ENCODE measurements around the gene RPTOR. TPM values are rescaled to one million over a fixed set of nuclear protein-coding genes. Genes with fewer than 3 reads are reported as not detected.

Gene RPTOR
- polyA plus RNA-seq, 2 donors, result 7.1 to 10.5 TPM

- H3K9me3 ChIP-seq (ENCODE audit: control insufficient read depth in 2 of 2, insufficient read depth in 1 of 2, low read depth in 1 of 2, low read length in 1 of 2), result peaks cover 2 to 5% of the 10 kb centered on the region in 2 donors
- no peaks in the 10 kb centered on the region for H3K36me3 ChIP-seq (ENCODE audit: control insufficient read depth in 2 of 2, insufficient read depth in 2 of 2, low read length in 1 of 2)
- no peaks in the 10 kb centered on the region for H3K27me3 ChIP-seq (ENCODE audit: control insufficient read depth in 1 of 2, insufficient read depth in 2 of 2, low read length in 2 of 2)
- no peak overlapping the region for H3K27ac ChIP-seq (ENCODE audit: low read depth in 2 of 2, low read length in 1 of 2)
- H3K4me1 ChIP-seq (ENCODE audit: control insufficient read depth in 2 of 2, insufficient read depth in 2 of 2, low read length in 1 of 2), result peaks cover 0 to 9% of the 10 kb centered on the region in 2 donors
- 89 to 94% methylated on average over 3 of the region's 3 CpGs for WGBS, 2 donors
- no peak overlapping the region for H3K4me3 ChIP-seq (ENCODE audit: low read depth in 1 of 2, low read length in 2 of 2)
Observed at GRCh38 chr17:80652756-80653330, 108.2 kb downstream of the RPTOR start.

GRCh38 chr17:80653856-80654255, 109.2 kb downstream of the RPTOR start:
- Histone ChIP-seq H3K4me1 (ENCODE audit: control insufficient read depth in 2 of 2, insufficient read depth in 2 of 2, low read length in 1 of 2) (peaks cover 0 to 7% of the 10 kb centered on the region in 2 donors), H3K36me3 (ENCODE audit: control insufficient read depth in 2 of 2, insufficient read depth in 2 of 2, low read length in 1 of 2) (no peaks in the 10 kb centered on the region), H3K27me3 (ENCODE audit: control insufficient read depth in 1 of 2, insufficient read depth in 2 of 2, low read length in 2 of 2) (no peaks in the 10 kb centered on the region), H3K9me3 (ENCODE audit: control insufficient read depth in 2 of 2, insufficient read depth in 1 of 2, low read depth in 1 of 2, low read length in 1 of 2) (peaks cover 2 to 5% of the 10 kb centered on the region in 2 donors), H3K4me3 (ENCODE audit: low read depth in 1 of 2, low read length in 2 of 2) (no peak overlapping the region), H3K27ac (ENCODE audit: low read depth in 2 of 2, low read length in 1 of 2) (no peak overlapping the region)
- WGBS, 2 donors, result 82 to 94% methylated on average over 6 of the region's 6 CpGs

DNA sequence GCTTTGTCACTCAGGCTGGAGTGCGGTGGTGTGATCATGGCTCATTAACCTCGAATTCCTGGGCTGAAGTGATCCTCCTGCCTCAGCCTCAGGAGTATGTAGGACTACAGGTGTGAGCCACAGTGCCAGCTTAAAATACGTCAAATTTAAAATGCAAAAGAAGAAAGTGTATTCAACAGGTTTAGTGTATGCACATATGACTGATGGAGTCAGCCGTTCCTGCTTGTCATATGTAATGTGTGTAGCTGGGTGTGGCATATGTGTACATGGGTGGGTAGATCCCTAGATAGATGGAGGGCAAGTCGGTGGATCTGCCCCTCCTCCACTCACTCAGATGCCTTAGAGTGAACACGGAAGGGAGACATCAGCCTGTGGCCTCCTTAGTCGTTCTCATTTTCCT, 111.0 kb downstream of the RPTOR start:
- Histone ChIP-seq H3K4me1 (ENCODE audit: control insufficient read depth in 2 of 2, insufficient read depth in 2 of 2, low read length in 1 of 2) (no peaks in the 10 kb centered on the region), H3K27me3 (ENCODE audit: control insufficient read depth in 1 of 2, insufficient read depth in 2 of 2, low read length in 2 of 2) (no peaks in the 10 kb centered on the region), H3K27ac (ENCODE audit: low read depth in 2 of 2, low read length in 1 of 2) (no peak overlapping the region), H3K9me3 (ENCODE audit: control insufficient read depth in 2 of 2, insufficient read depth in 1 of 2, low read depth in 1 of 2, low read length in 1 of 2) (peaks cover 2 to 5% of the 10 kb centered on the region in 2 donors), H3K36me3 (ENCODE audit: control insufficient read depth in 2 of 2, insufficient read depth in 2 of 2, low read length in 1 of 2) (no peaks in the 10 kb centered on the region), H3K4me3 (ENCODE audit: low read depth in 1 of 2, low read length in 2 of 2) (no peak overlapping the region)
- WGBS, 2 donors, result 92 to 94% methylated on average over 7 of the region's 7 CpGs

- no peak overlapping the region for H3K27ac ChIP-seq (ENCODE audit: low read depth in 2 of 2, low read length in 1 of 2)
- no peaks in the 10 kb centered on the region for H3K4me1 ChIP-seq (ENCODE audit: control insufficient read depth in 2 of 2, insufficient read depth in 2 of 2, low read length in 1 of 2)
- no peak overlapping the region for H3K4me3 ChIP-seq (ENCODE audit: low read depth in 1 of 2, low read length in 2 of 2)
- peaks cover 2 to 5% of the 10 kb centered on the region in 2 donors for H3K9me3 ChIP-seq (ENCODE audit: control insufficient read depth in 2 of 2, insufficient read depth in 1 of 2, low read depth in 1 of 2, low read length in 1 of 2)
- H3K27me3 ChIP-seq (ENCODE audit: control insufficient read depth in 1 of 2, insufficient read depth in 2 of 2, low read length in 2 of 2), result no peaks in the 10 kb centered on the region
- H3K36me3 ChIP-seq (ENCODE audit: control insufficient read depth in 2 of 2, insufficient read depth in 2 of 2, low read length in 1 of 2), result no peaks in the 10 kb centered on the region
- 72 to 80% methylated on average over 8 of the region's 8 CpGs for WGBS, 2 donors
Observed at GRCh38 chr17:80656590-80656989, 112.0 kb downstream of the RPTOR start.

- Histone ChIP-seq H3K27ac (ENCODE audit: low read depth in 2 of 2, low read length in 1 of 2) (no peak overlapping the region), H3K36me3 (ENCODE audit: control insufficient read depth in 2 of 2, insufficient read depth in 2 of 2, low read length in 1 of 2) (no peaks in the 10 kb centered on the region), H3K4me1 (ENCODE audit: control insufficient read depth in 2 of 2, insufficient read depth in 2 of 2, low read length in 1 of 2) (no peaks in the 10 kb centered on the region), H3K27me3 (ENCODE audit: control insufficient read depth in 1 of 2, insufficient read depth in 2 of 2, low read length in 2 of 2) (no peaks in the 10 kb centered on the region), H3K9me3 (ENCODE audit: control insufficient read depth in 2 of 2, insufficient read depth in 1 of 2, low read depth in 1 of 2, low read length in 1 of 2) (peaks cover 2 to 5% of the 10 kb centered on the region in 2 donors), H3K4me3 (ENCODE audit: low read depth in 1 of 2, low read length in 2 of 2) (no peak overlapping the region)
- 82 to 88% methylated on average over 1 of the region's 1 CpG for WGBS, 2 donors
Observed at GRCh38 chr17:80657561-80657960, 112.9 kb downstream of the RPTOR start.

GRCh38 chr17:80658821-80659220, 114.2 kb downstream of the RPTOR start:
- no peaks in the 10 kb centered on the region for H3K27me3 ChIP-seq (ENCODE audit: control insufficient read depth in 1 of 2, insufficient read depth in 2 of 2, low read length in 2 of 2)
- 95 to 96% methylated on average over 8 of the region's 8 CpGs for WGBS, 2 donors
- H3K4me1 ChIP-seq (ENCODE audit: control insufficient read depth in 2 of 2, insufficient read depth in 2 of 2, low read length in 1 of 2), result peaks cover 0 to 2% of the 10 kb centered on the region in 2 donors
- peaks cover 2 to 5% of the 10 kb centered on the region in 2 donors for H3K9me3 ChIP-seq (ENCODE audit: control insufficient read depth in 2 of 2, insufficient read depth in 1 of 2, low read depth in 1 of 2, low read length in 1 of 2)
- no peaks in the 10 kb centered on the region for H3K36me3 ChIP-seq (ENCODE audit: control insufficient read depth in 2 of 2, insufficient read depth in 2 of 2, low read length in 1 of 2)
- H3K27ac ChIP-seq (ENCODE audit: low read depth in 2 of 2, low read length in 1 of 2), result no peak overlapping the region
- H3K4me3 ChIP-seq (ENCODE audit: low read depth in 1 of 2, low read length in 2 of 2), result no peak overlapping the region

GRCh38 chr17:80659651-80660050, 115.0 kb downstream of the RPTOR start:
- H3K27me3 ChIP-seq (ENCODE audit: control insufficient read depth in 1 of 2, insufficient read depth in 2 of 2, low read length in 2 of 2), result no peaks in the 10 kb centered on the region
- H3K27ac ChIP-seq (ENCODE audit: low read depth in 2 of 2, low read length in 1 of 2), result no peak overlapping the region
- H3K4me3 ChIP-seq (ENCODE audit: low read depth in 1 of 2, low read length in 2 of 2), result no peak overlapping the region
- peaks cover 0 to 3% of the 10 kb centered on the region in 2 donors for H3K4me1 ChIP-seq (ENCODE audit: control insufficient read depth in 2 of 2, insufficient read depth in 2 of 2, low read length in 1 of 2)
- 95 to 96% methylated on average over 12 of the region's 12 CpGs for WGBS, 2 donors
- H3K36me3 ChIP-seq (ENCODE audit: control insufficient read depth in 2 of 2, insufficient read depth in 2 of 2, low read length in 1 of 2), result no peaks in the 10 kb centered on the region
- peaks cover 0 to 5% of the 10 kb centered on the region in 2 donors for H3K9me3 ChIP-seq (ENCODE audit: control insufficient read depth in 2 of 2, insufficient read depth in 1 of 2, low read depth in 1 of 2, low read length in 1 of 2)

GRCh38 chr17:80660527-80661198, 116.0 kb downstream of the RPTOR start:
- H3K27ac ChIP-seq (ENCODE audit: low read depth in 2 of 2, low read length in 1 of 2), result no peak overlapping the region
- peaks cover 0 to 5% of the 10 kb centered on the region in 2 donors for H3K9me3 ChIP-seq (ENCODE audit: control insufficient read depth in 2 of 2, insufficient read depth in 1 of 2, low read depth in 1 of 2, low read length in 1 of 2)
- H3K4me1 ChIP-seq (ENCODE audit: control insufficient read depth in 2 of 2, insufficient read depth in 2 of 2, low read length in 1 of 2), result peaks cover 0 to 3% of the 10 kb centered on the region in 2 donors
- no peaks in the 10 kb centered on the region for H3K27me3 ChIP-seq (ENCODE audit: control insufficient read depth in 1 of 2, insufficient read depth in 2 of 2, low read length in 2 of 2)
- H3K36me3 ChIP-seq (ENCODE audit: control insufficient read depth in 2 of 2, insufficient read depth in 2 of 2, low read length in 1 of 2), result no peaks in the 10 kb centered on the region
- H3K4me3 ChIP-seq (ENCODE audit: low read depth in 1 of 2, low read length in 2 of 2), result no peak overlapping the region
- WGBS, 2 donors, result 93% methylated on average over 13 of the region's 13 CpGs

DNA sequence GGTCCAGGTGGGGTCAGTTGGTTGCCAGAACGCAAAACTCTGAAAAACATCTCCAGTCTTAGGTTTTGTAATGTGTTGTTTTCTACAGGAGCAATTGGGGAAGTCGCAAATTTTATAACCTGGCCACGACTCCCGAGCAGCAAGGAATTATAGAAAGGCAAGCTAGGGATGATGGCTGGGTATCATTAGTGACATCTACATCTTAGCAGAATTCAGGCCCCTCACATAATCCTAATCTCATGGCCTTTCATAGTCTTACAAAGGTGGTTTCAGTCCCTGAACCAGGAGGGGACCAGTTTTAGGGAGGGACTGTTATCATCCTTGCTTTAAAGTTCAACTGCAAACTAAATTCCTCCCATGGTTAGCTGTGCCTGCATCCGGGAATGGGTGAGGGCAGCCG, 117.9 kb downstream of the RPTOR start:
- H3K27ac ChIP-seq (ENCODE audit: low read depth in 2 of 2, low read length in 1 of 2), result no peak overlapping the region
- no peak overlapping the region for H3K4me3 ChIP-seq (ENCODE audit: low read depth in 1 of 2, low read length in 2 of 2)
- no peaks in the 10 kb centered on the region for H3K36me3 ChIP-seq (ENCODE audit: control insufficient read depth in 2 of 2, insufficient read depth in 2 of 2, low read length in 1 of 2)
- 88 to 91% methylated on average over 6 of the region's 6 CpGs for WGBS, 2 donors
- H3K27me3 ChIP-seq (ENCODE audit: control insufficient read depth in 1 of 2, insufficient read depth in 2 of 2, low read length in 2 of 2), result no peaks in the 10 kb centered on the region
- no peaks in the 10 kb centered on the region for H3K9me3 ChIP-seq (ENCODE audit: control insufficient read depth in 2 of 2, insufficient read depth in 1 of 2, low read depth in 1 of 2, low read length in 1 of 2)
- H3K4me1 ChIP-seq (ENCODE audit: control insufficient read depth in 2 of 2, insufficient read depth in 2 of 2, low read length in 1 of 2), result peaks cover 0 to 3% of the 10 kb centered on the region in 2 donors

- 65 to 76% methylated on average over 11 of the region's 11 CpGs for WGBS, 2 donors
- peaks cover under 1 to 3% of the 10 kb centered on the region in 2 donors for H3K4me1 ChIP-seq (ENCODE audit: control insufficient read depth in 2 of 2, insufficient read depth in 2 of 2, low read length in 1 of 2)
- peak overlapping the region in 1 of 2 donors; percentile 54 for H3K27ac ChIP-seq (ENCODE audit: low read depth in 2 of 2, low read length in 1 of 2)
Observed at GRCh38 chr17:80663781-80664206, 119.2 kb downstream of the RPTOR start.

More at GRCh38 chr17:80663781-80664206, 119.2 kb downstream of the RPTOR start:
- Histone ChIP-seq H3K36me3 (ENCODE audit: control insufficient read depth in 2 of 2, insufficient read depth in 2 of 2, low read length in 1 of 2) (no peaks in the 10 kb centered on the region), H3K4me3 (ENCODE audit: low read depth in 1 of 2, low read length in 2 of 2) (no peak overlapping the region), H3K27me3 (ENCODE audit: control insufficient read depth in 1 of 2, insufficient read depth in 2 of 2, low read length in 2 of 2) (no peaks in the 10 kb centered on the region), H3K9me3 (ENCODE audit: control insufficient read depth in 2 of 2, insufficient read depth in 1 of 2, low read depth in 1 of 2, low read length in 1 of 2) (no peaks in the 10 kb centered on the region)
